C4-2B (cell line): ENCODE measurements around the gene CMPK1.

Source experiments
- ZFX ChIP-seq: fragments of 450-650 bp; IDR thresholded peaks from 2 replicates; pipeline ENCODE4 v1.6.1; 2017
- TF ChIP-seq, protein P1 (sequence below): fragments of 450-650 bp; conservative IDR thresholded peaks from 2 replicates; pipeline ENCODE4 v1.5.1; 2017; ENCODE audit warnings: mild to moderate bottlenecking

GRCh38 chr1:47410068-47410455, 76.5 kb downstream of the CMPK1 start:
- TF ChIP-seq, protein P1, sequence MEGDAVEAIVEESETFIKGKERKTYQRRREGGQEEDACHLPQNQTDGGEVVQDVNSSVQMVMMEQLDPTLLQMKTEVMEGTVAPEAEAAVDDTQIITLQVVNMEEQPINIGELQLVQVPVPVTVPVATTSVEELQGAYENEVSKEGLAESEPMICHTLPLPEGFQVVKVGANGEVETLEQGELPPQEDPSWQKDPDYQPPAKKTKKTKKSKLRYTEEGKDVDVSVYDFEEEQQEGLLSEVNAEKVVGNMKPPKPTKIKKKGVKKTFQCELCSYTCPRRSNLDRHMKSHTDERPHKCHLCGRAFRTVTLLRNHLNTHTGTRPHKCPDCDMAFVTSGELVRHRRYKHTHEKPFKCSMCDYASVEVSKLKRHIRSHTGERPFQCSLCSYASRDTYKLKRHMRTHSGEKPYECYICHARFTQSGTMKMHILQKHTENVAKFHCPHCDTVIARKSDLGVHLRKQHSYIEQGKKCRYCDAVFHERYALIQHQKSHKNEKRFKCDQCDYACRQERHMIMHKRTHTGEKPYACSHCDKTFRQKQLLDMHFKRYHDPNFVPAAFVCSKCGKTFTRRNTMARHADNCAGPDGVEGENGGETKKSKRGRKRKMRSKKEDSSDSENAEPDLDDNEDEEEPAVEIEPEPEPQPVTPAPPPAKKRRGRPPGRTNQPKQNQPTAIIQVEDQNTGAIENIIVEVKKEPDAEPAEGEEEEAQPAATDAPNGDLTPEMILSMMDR, result no peak
- no peak for TF ChIP-seq ZFX
